Measurements from ENCODE around the gene FBXO2. TPM values are rescaled to one million over a fixed set of nuclear protein-coding genes. Genes with fewer than 3 reads are reported as not detected.

Gene FBXO2
- total and polyA plus RNA-seq, 10 of the 15 experiments (the other 5 are each of a cell fraction or from before 2014, with no cell fraction given) = 0.06 to 0.41 (median 0.18) TPM; not detected in 4

- H3K4me1 ChIP-seq (ENCODE audit: control insufficient read depth, insufficient read depth, low read length) = no peaks in the 10 kb centered on the region
- H3K79me2 ChIP-seq (ENCODE audit: control insufficient read depth, insufficient read depth, low read length) = no peaks in the 10 kb centered on the region
- H3K4me3 ChIP-seq = no peak overlapping the region
- no peaks in the 10 kb centered on the region for H3K9me3 ChIP-seq (replicated peaks; ENCODE audit: control insufficient read depth, insufficient read depth, low read length)
- no TSS peak for BruUV-seq (replicated peaks)
- H3K9ac ChIP-seq (ENCODE audit: control insufficient read depth, insufficient read depth, low read length) = no peak overlapping the region
- in situ Hi-C loops (cut with MboI) (no loop called here), intact Hi-C loops (cut with micrococcal nuclease; ENCODE audit: unreplicated experiment) (no loop called here)
- no peak for FAIRE-seq
- H2AFZ ChIP-seq (ENCODE audit: control insufficient read depth, low read depth, low read length) = no peak overlapping the region
- ChIA-PET POLR2A (no interaction called here), CTCF (no interaction called here), RAD21 (ENCODE audit: unreplicated experiment) (no interaction called here), SMC1A (ENCODE audit: uncharacterized antibody, unreplicated experiment) (no interaction called here)
- no peak for DNase-seq (ENCODE audit: low read depth, low spot score)
- ATAC-seq = no peak
- H4K20me1 ChIP-seq (ENCODE audit: control insufficient read depth, insufficient read depth) = no peaks in the 10 kb centered on the region
- no peaks in the 10 kb centered on the region; a peak in 1 of 4 replicates for H3K27me3 ChIP-seq (replicated peaks in 1 of 2; ENCODE audit: control insufficient read depth in 2 of 2, insufficient read depth in 2 of 2, low read length in 1 of 2)
- no peak overlapping the region for H3K4me2 ChIP-seq (ENCODE audit: control insufficient read depth, insufficient read depth)
- H3K36me3 ChIP-seq (ENCODE audit: control insufficient read depth in 2 of 2, insufficient read depth in 2 of 2, low read length in 1 of 2) = no peaks in the 10 kb centered on the region
- 5% methylated on average over 7 of the region's 7 CpGs for WGBS (ENCODE audit: insufficient coverage, insufficient replicate concordance, low lambda C conversion rate, missing lambda C conversion rate)
- H3K27ac ChIP-seq (ENCODE audit: control insufficient read depth, insufficient read depth) = no peak overlapping the region
- TF ChIP-seq HCFC1 (IDR thresholded peaks at IDR 0.05; ENCODE audit: low read length) = no peak
- TF ChIP-seq IRF5 (IDR thresholded peaks at IDR 0.05; ENCODE audit: borderline replicate concordance) = no peak
- TF ChIP-seq KDM1A (IDR thresholded peaks at IDR 0.05; ENCODE audit: borderline replicate concordance) = no peak
- TF ChIP-seq SMAD5 (IDR thresholded peaks at IDR 0.05; ENCODE audit: low read depth) = no peak
- no peak for TF ChIP-seq RELA (IDR thresholded peaks at IDR 0.05; ENCODE audit: borderline replicate concordance, partially characterized antibody)
- TF ChIP-seq ZNF592 (IDR thresholded peaks at IDR 0.05) = no peak
- no peak for TF ChIP-seq IKZF2 (IDR thresholded peaks at IDR 0.05)
- TF ChIP-seq ZBTB11 (CRISPR knock-in tag; IDR thresholded peaks at IDR 0.05) = no peak
- TF ChIP-seq RB1 (IDR thresholded peaks at IDR 0.05; ENCODE audit: borderline replicate concordance) = no peak
- TF ChIP-seq CEBPZ (IDR thresholded peaks at IDR 0.05; ENCODE audit: low read depth, low read length) = no peak
These were observed 42.4 kb downstream of the FBXO2 start for GRCh38 chr1:11611638-11612327.

Measured in GM12878 (cell line).